KBM-7 (cell line): ENCODE results near the gene LYVE1.

Source experiments
- DNase-seq: peaks from one replicate; pipeline ENCODE4 v3.0.0-alpha.2; 2015
- in situ Hi-C: fragments of 300-500 bp; cut with MboI; formaldehyde crosslinking; loops from 2 replicates; pipeline ENCODE4 v1.14.3; 2020; ENCODE audit warnings: low sequenced_read_pairs, low pct_unique_long_range_greater_than_20kb, mixed read lengths

The LYVE1 gene

DNA sequence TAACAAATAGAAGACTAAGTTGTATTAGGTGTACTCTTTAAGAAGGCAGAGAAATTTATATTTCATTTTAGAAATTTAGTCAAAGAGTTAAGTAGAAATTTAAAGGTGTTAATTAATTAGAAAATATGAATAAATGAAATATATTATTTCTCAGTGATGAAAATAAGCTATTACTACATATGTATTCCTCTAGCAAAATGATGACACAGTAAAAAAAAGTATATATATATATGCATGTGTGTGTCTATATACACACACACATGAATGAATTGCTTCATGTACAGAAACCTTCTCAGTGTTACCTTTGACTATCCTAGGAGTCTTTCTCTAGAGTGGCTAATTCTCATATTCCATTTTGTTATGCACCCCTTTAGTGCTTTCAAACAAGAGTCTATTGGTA is 35.1 kb downstream of the LYVE1 start:
- DNase-seq = no peak
- in situ Hi-C loops = no loop called here

DNA sequence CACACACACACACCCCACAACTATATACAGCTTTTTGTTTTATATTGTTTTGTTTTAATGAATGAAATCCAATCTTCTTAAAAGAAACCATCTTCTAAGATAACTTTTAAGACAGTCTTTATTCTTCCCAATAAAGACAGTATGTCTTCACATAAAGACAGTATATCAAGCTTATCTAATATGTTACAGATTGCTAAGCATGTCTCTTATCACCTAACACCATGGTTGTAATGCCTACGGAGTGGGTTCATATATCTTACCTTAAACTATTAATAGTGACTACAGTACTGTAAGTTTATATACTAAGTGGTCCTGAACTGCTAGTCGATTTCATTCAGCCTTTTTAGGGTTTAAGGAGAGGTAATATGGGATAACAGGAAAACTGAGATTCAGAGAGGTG is 35.9 kb downstream of the LYVE1 start:
- DNase-seq = no peak
- in situ Hi-C loops = no loop called here

DNA sequence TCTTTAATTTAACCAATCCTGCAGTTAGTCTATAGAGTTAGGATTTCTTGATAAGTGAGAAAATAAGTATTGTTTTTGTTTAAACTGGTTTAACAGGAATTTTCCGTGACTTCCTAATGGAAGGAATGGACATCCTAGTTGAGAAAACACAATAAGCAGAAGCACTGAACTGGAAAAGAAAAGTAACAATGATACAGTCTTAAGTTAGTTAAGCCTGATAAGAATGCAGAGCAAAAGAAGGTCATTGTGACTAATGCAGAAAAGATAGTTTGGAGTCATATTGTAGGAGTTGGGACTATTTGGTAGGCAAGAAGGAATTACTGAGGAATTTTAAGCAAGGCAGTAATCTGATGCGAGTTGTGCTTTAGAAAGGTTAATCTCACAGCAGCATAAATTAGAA is 39.2 kb downstream of the LYVE1 start:
- in situ Hi-C loops = no loop called here
- DNase-seq = no peak

DNA sequence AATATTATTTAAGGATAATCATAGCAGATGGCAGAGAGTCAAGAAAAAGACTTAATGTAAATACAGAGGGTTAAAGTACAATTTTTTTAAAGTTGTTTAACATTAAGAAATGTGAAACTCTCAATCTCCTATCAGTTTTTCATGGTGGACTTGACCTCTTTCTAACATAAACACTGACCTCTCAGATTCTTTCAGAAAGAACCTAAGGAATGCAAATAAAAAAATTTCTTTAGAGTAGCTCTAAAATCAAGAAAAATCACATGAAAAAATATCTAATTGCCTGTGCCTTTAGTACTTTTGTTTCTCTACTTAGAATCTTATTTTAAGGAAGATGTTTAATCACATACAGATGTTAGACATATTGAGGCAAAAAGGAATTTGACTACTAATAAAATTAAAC is 40.3 kb downstream of the LYVE1 start:
- no peak for DNase-seq
- in situ Hi-C loops = no loop called here

DNA sequence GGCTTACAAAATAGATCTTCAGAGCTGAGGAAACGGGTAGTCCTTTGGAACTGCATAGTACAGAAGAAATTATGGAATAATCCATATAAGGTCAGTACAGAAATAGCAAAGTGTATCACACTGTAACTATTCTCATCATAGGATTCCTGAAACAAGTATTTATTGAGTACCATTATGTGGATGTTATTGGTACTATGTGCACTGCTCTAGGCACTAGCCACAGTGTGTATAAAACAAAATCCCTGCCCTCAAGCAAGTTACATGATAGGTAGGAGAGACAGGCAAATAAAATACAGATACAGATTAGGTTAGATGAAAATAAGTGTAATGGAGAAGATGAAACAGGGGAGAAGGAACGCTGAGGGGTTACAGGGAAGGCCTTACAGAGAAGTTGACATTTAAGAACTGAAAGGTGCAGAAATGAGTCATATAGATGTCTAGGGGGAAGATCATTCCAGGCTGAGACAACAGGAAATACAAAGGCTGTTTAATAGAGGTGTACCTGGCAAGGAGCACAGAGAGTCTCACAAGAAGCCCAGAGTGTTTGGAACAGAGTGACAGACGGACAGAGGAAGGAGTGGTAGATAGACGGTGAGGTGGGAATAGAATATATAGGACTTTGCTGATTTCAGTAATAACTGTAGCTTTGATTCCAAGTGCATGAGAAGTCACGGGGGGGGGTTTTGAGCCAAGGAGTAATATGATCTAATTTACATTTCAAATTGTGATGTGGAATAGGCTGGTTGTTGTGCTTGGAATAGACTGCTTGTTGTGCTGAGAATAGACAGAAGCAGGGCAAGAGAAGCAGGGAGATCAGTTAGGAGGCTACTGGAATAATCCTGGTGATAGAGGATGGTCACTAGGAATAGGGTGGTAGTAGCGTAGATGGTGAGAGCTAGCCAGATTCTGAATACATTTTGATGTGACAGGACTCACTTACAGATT is 41.2 kb downstream of the LYVE1 start:
- DNase-seq = no peak
- in situ Hi-C loops = no loop called here

DNA sequence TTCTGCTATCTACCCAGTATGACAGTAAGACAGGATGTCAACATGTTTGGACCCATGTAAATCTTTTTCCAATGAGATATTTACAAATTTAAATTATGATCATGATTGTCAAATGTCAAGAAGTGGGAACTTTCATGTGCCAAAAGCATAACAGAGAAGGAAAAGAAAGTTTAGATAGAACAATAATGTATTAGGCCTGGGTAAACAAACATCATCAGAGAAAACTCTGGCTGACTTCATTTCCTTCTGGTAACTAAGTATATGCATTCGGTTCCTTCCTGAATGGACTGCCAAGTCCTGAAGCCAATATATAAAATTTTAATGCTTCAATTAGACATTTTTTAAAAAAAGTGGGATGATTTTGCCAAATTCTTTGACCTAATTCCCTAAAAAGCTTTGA is 44.0 kb downstream of the LYVE1 start:
- no peak for DNase-seq
- in situ Hi-C loops = no loop called here

DNA sequence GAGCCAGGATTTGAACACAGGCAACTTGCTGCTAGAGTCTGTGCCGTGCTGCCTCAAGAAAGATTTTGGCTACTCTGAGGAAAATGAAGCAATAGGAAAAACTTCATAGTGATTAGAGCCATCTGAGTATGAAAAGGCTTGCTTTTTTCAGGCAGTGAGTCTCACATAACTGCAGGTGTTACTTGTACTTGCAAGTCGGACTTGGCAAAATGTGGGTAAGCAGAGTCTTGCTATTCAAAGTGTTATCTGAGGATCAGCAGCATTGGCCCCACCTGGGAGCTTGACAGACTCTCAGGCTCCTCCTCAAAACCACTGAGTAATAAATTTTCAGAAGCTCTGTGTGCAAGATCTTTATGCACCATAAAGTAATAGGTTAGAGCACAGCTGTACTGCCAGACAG is 45.5 kb downstream of the LYVE1 start:
- in situ Hi-C loops = no loop called here
- DNase-seq = no peak

DNA sequence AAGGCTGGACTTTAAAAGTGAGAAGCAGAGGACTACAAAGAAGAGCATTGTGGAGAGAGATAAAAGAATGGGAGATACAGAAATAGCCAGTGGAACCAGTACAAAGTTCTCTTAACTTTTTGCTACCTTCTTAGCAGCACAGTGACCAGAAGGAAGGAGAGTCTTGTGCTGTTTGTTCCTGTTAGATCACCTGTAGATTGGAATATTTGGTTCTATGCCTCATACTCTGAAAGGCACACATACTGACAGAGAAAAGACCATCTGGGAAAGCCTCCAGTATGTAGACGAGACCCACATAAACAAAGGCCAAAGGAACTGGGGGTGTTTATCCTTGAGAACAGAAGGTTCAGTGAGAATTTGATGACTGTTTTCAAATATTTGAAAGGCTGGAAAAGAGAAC is 46.2 kb downstream of the LYVE1 start:
- in situ Hi-C loops = no loop called here
- no peak for DNase-seq

DNA sequence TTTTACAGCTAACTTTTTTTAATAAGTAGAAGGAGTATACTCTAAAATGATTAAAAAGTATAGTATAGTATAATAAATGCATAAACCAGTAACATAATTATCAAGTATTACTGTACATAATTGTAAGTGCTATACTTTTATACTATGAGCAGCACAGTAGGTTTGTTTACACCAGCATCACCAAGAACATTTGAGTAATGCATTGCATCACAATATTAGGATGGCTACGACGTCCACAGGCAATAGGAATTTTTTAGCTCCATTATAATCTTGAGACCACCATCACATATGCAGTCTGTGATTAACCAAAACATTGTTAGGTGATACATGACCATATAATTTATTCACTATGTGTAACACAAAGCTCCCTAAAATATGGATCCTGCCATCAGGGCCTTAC is 47.9 kb downstream of the LYVE1 start:
- in situ Hi-C loops = no loop called here
- DNase-seq = no peak

DNA sequence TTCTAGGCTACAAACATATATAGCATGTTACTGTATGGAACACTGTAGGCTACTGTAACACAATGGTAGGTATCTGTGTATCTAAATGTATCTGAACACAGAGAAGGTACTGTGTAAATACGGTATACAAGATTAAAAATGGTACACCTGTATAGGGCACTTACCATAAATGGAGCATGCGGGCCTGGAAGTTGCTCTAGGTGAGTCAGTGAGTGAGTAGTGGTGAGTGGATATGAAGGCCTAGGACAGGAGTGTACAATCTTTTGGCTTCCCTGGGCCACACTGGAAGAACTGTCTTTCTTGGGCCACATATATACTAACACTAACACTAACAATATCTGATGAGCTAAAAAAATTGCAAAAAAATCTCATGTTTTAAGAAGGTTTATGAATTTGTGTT is 48.8 kb downstream of the LYVE1 start:
- in situ Hi-C loops = no loop called here
- no peak for DNase-seq

DNA sequence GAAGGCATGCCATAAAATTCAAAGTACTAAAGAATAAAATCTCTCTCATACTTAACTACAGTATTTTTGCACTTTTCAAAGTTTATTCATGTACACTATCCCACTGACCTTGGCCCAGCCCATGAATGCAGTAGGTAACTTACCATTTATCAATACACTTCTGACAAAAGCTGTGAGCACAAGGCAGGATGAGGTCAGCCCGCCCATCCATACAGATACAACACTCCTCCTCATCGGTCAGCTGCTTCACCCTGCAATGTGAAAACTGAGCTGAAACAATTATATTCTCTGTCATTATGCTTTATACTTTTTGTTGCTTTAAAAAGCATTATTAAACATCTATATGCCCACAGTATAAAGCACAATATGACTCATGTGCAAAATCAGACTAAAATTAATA is 49.6 kb downstream of the LYVE1 start:
- in situ Hi-C loops = no loop called here
- no peak for DNase-seq

DNA sequence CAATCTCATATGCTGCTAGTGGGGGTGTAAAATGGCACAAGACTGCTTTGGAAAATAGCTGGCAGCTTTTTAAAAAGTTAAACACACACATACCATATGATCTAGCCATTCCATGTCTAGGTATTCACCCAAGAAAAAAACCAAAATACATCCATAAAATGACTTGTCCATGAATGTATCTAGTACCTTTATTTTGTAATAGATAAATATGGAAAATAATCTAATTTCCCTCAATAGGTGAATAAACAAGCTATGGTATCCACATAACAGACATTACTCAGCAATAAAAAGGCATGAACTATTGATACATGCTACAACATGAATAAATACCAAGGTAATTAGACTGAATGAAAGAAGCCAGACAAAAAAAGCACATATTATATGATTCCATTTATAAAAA is 50.3 kb downstream of the LYVE1 start:
- in situ Hi-C loops = no loop called here
- no peak for DNase-seq

DNA sequence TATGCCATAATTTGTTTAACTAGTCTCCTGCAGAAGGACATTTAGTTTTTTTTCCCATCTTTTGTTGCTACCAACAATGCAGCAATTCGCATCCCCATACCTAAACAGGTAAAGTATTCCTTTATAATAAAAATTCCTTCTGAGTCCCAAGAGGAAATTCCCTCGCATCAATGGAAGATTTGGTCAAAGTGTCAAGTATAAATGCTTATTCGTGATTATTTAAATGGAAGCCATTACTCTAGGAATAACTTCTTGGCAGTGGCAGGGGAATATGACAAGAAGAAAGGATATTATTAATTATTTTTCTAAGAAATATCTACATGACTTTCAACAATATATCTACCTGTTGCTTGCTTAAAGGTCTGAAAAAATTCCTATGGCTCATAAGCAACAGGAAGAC is 53.0 kb downstream of the LYVE1 start:
- DNase-seq = no peak
- in situ Hi-C loops = no loop called here

DNA sequence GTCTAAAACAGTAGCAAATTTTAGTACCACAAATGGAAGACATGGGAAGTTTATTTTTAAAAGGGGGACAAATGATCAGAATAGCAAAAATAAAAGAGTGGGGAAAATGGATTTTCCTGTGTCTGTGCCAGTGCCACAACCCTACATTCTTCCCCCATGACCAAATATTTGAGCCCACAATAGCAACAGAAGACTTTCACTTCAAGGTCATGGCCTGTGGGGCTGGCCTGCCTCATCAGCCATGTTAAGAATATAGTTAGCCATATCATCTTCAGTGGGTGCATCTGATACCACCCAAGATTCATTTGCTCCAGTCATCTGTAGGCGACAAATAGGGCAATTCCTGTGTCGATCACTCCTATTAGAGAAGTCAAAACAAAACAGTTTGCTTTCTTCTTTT is 53.8 kb downstream of the LYVE1 start:
- in situ Hi-C loops = no loop called here
- DNase-seq = no peak

DNA sequence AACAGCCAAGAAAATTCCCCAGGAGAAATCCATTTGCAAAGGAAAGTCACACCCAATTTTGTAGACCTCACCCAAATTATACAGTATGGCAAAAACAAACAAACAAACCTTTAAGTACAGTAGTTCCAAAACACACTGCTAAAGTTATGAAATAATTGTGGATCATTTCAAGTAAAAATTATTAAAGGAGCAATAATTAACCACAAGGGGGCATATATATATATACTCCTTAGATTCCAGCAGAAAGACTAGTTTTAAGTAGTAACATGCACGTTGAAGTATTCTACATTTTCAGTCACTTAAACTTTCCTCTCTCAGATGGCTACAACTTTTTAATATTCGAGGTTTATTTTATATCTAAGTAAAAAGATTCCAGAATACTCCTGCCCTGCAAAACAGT is 54.3 kb downstream of the LYVE1 start:
- in situ Hi-C loops = no loop called here

DNA sequence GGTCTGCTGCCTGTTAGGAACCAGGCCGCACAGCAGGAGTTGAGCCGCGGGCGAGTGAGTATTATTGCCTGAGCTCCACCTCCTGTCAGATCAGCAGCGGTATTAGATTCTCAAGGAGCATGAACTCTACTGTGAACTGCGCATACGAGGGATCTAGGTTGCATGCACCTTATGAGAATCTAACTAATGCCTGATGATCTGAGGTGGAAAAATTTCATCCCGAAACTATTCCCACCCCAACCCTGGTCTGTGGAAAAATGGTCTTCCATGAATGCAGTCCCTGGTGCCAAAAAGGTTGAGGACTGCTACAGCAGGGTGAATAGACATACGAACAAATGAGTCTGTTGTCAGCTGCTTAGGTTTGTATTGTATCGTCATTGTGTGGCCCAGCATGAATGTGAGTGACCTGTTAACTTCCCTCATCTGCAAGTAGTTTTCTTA is 57.3 kb downstream of the LYVE1 start:
- in situ Hi-C loops = no loop called here
- no peak for DNase-seq

More for the DNA sequence above, 54.3 kb downstream of the LYVE1 start:
- DNase-seq = no peak
